ENCODE results near the gene GPC1. TPM values are rescaled to one million over a fixed set of nuclear protein-coding genes. Genes with fewer than 3 reads are reported as not detected.

The GPC1 gene
- total RNA-seq, 1 donor from 2014 or later: 14.2 TPM

DNA sequence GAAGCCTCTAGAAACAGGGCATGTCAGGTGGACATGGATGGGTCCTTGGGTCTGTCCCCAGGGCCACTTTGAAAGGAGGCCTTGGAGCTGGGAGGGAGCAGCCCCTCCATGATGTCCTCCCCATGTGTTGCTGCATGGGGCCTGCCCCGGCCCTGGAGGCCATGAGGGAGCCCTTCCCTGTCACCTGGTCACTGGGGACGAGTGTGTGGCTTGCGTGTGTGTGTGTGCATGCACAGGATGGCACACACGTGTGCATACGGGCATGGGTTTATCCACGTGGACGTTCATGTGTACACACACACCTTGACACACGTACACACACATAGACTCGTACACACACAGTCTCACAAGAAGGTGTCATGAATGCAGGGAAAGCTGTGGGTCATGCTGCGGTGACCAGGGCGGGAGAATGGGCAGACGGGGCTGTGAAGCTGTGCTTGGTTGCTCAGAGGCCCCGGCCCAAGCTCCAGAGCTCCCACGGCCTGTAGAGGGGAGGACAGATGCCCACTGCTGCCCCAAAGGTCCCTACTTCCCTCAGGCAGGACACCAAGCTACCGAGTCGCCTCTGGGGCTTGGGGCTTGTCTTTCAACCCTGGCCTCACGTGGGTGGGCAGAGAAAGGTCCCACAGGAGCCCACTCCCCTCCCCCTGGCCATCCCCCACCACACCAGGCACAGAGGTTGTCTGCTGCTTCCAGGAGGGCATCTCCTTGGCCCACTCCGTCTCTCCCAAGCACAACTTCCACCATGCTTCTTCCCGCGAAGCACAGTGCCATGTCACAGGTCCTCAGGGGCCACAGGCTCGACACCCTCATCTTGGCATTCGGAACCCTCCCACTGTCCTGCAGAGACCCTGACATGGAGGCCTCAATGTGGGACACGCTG is 42.3 kb upstream of the GPC1 start:
- Histone ChIP-seq H4K20me1 (ENCODE audit: low read depth) (no peaks in the 10 kb centered on the region), H3K79me2 (ENCODE audit: low read depth) (no peaks in the 10 kb centered on the region), H3K27me3 (no peaks in the 10 kb centered on the region), H3K27ac (no peak overlapping the region), H2AFZ (replicated peaks) (no peak overlapping the region), H3K4me1 (no peaks in the 10 kb centered on the region), H3K4me2 (no peak overlapping the region), H3F3A (ENCODE audit: low read depth) (no peaks in the 10 kb centered on the region), H3K36me3 (no peaks in the 10 kb centered on the region), H3K9me3 (ENCODE audit: low read depth) (no peaks in the 10 kb centered on the region), H3K9ac (no peak overlapping the region), H3K4me3 (no peak overlapping the region)
- no peaks in the 10 kb centered on the region for H3K36me3 Mint-ChIP-seq
- DNase-seq (ENCODE audit: low spot score): no peak
- H3K27me3 Mint-ChIP-seq (ENCODE audit: insufficient read depth, low read depth): peaks cover 9% of the 10 kb centered on the region
- no peak overlapping the region for H3K27ac Mint-ChIP-seq
- peaks cover 10% of the 10 kb centered on the region for H3K4me1 Mint-ChIP-seq
- no peaks in the 10 kb centered on the region for H3K9me3 Mint-ChIP-seq
- TF ChIP-seq EZH2 (IDR thresholded peaks at IDR 0.05): no peak
- no peak for TF ChIP-seq EZH2phosphoT487 (IDR thresholded peaks at IDR 0.05)
- TF ChIP-seq, protein P1, sequence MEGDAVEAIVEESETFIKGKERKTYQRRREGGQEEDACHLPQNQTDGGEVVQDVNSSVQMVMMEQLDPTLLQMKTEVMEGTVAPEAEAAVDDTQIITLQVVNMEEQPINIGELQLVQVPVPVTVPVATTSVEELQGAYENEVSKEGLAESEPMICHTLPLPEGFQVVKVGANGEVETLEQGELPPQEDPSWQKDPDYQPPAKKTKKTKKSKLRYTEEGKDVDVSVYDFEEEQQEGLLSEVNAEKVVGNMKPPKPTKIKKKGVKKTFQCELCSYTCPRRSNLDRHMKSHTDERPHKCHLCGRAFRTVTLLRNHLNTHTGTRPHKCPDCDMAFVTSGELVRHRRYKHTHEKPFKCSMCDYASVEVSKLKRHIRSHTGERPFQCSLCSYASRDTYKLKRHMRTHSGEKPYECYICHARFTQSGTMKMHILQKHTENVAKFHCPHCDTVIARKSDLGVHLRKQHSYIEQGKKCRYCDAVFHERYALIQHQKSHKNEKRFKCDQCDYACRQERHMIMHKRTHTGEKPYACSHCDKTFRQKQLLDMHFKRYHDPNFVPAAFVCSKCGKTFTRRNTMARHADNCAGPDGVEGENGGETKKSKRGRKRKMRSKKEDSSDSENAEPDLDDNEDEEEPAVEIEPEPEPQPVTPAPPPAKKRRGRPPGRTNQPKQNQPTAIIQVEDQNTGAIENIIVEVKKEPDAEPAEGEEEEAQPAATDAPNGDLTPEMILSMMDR (IDR thresholded peaks at IDR 0.05): no peak
- no peak overlapping the region for H3K4me3 Mint-ChIP-seq

DNA sequence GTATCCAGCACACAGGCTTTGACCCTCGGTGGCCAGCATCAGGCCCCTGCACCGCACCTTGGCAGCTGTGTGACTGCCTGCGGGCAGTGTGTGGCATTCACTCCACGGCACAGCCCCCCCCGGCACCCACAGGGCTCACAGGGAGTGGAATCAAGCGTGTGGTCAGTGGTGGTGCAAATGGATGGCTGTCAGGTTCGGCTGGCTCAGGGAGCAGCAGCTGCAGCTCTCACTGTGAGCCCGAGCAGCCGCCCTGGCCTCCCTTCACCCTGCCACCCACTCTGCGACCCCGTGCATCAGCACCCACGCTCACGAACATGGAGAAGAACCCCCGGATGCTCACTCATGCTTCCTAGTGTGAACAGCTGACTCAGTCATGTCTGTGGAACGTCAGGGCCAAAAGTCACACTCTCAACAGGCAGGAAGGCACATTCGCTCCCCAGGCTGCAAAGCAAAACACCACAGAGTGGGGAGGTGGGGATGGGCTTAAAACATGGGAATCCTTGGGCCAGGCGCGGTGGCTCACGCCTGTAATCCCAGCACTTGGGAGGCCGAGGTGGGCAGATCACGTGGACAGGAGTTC is 41.5 kb upstream of the GPC1 start:
- H3K36me3 Mint-ChIP-seq: no peaks in the 10 kb centered on the region
- TF ChIP-seq EZH2 (IDR thresholded peaks at IDR 0.05): no peak
- no peak for TF ChIP-seq EZH2phosphoT487 (IDR thresholded peaks at IDR 0.05)
- TF ChIP-seq, protein P1 (IDR thresholded peaks at IDR 0.05): no peak
- Histone ChIP-seq H3K27ac (no peak overlapping the region), H3K27me3 (no peaks in the 10 kb centered on the region), H3K79me2 (ENCODE audit: low read depth) (no peaks in the 10 kb centered on the region), H3K4me2 (no peak overlapping the region), H3K4me3 (no peak overlapping the region), H3K36me3 (no peaks in the 10 kb centered on the region), H4K20me1 (ENCODE audit: low read depth) (no peaks in the 10 kb centered on the region), H3K9me3 (ENCODE audit: low read depth) (no peaks in the 10 kb centered on the region), H3F3A (ENCODE audit: low read depth) (no peaks in the 10 kb centered on the region), H2AFZ (replicated peaks) (no peak overlapping the region), H3K9ac (no peak overlapping the region), H3K4me1 (no peaks in the 10 kb centered on the region)
- peaks cover 14% of the 10 kb centered on the region for H3K4me1 Mint-ChIP-seq
- DNase-seq (ENCODE audit: low spot score): no peak
- no peaks in the 10 kb centered on the region for H3K9me3 Mint-ChIP-seq
- H3K27ac Mint-ChIP-seq: no peak overlapping the region
- peaks cover 10% of the 10 kb centered on the region for H3K27me3 Mint-ChIP-seq (ENCODE audit: insufficient read depth, low read depth)
- H3K4me3 Mint-ChIP-seq: no peak overlapping the region

DNA sequence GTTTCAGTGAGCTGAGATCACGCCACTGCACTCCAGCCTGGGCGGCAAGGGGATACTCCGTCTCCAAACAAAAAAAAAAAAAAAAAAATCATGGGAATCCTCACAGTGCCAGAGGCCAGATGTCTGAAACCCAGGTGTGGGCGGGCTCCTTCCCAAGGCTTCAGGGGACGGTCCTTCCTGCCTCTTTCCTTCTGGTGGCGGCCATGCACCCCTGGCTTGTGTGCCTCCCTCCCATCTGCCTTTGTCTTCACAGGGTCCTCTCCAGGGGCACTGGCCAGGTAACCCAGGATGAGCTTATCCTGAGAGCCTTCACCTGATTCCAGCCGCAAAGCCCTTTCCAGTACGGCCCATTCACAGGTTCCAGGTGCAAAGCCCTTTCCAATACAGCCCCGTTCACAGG is 40.9 kb upstream of the GPC1 start:
- TF ChIP-seq EZH2 (IDR thresholded peaks at IDR 0.05) (no peak), EZH2phosphoT487 (IDR thresholded peaks at IDR 0.05) (no peak)
- H3F3A ChIP-seq (ENCODE audit: low read depth): no peaks in the 10 kb centered on the region
- no peak overlapping the region for H3K4me2 ChIP-seq
- H3K27ac Mint-ChIP-seq: no peak overlapping the region
- H2AFZ ChIP-seq (replicated peaks): no peak overlapping the region
- no peaks in the 10 kb centered on the region for H4K20me1 ChIP-seq (ENCODE audit: low read depth)
- H3K4me3 Mint-ChIP-seq: no peak overlapping the region
- H3K4me1 ChIP-seq: peaks cover 5% of the 10 kb centered on the region
- peaks cover 20% of the 10 kb centered on the region for H3K4me1 Mint-ChIP-seq
- H3K36me3 ChIP-seq: no peaks in the 10 kb centered on the region
- H3K9ac ChIP-seq: no peak overlapping the region
- H3K27ac ChIP-seq: no peak overlapping the region
- DNase-seq (ENCODE audit: low spot score): no peak
- no peaks in the 10 kb centered on the region for H3K36me3 Mint-ChIP-seq
- H3K9me3 Mint-ChIP-seq: no peaks in the 10 kb centered on the region
- H3K4me3 ChIP-seq: no peak overlapping the region
- peaks cover 10% of the 10 kb centered on the region for H3K27me3 Mint-ChIP-seq (ENCODE audit: insufficient read depth, low read depth)
- H3K79me2 ChIP-seq (ENCODE audit: low read depth): no peaks in the 10 kb centered on the region
- H3K27me3 ChIP-seq: no peaks in the 10 kb centered on the region
- H3K9me3 ChIP-seq (ENCODE audit: low read depth): no peaks in the 10 kb centered on the region

DNA sequence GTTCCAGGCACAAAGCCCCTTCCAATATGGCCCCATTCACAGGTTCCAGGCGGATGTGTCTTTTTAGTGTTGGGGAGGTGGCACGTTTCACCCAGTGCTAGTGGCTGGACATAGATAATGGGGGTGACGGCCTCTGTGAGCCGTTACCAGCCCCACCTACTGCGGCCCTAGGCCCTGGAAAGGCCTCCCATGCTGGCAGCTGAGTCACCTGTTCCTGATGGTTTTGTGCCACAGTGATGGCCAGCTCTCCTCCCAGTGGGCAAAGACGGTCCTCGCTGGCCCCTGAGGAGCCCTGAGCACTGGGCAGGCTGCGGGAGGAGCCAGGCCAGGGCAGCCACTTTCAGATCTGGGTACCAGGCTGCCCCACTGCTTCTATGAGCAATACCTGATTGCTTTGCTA is 40.0 kb upstream of the GPC1 start:
- H3K4me2 ChIP-seq: no peak overlapping the region
- Mint-ChIP-seq H3K4me1 (peaks cover 20% of the 10 kb centered on the region), H3K36me3 (no peaks in the 10 kb centered on the region), H3K27me3 (ENCODE audit: insufficient read depth, low read depth) (peaks cover 10% of the 10 kb centered on the region), H3K27ac (no peak overlapping the region), H3K4me3 (no peak overlapping the region), H3K9me3 (no peaks in the 10 kb centered on the region)
- no peaks in the 10 kb centered on the region for H3K36me3 ChIP-seq
- no peak for DNase-seq (ENCODE audit: low spot score)
- TF ChIP-seq EZH2phosphoT487 (IDR thresholded peaks at IDR 0.05) (no peak), EZH2 (IDR thresholded peaks at IDR 0.05) (no peak)
- TF ChIP-seq, protein P1 (IDR thresholded peaks at IDR 0.05): no peak
- H3F3A ChIP-seq (ENCODE audit: low read depth): no peaks in the 10 kb centered on the region
- H3K4me1 ChIP-seq: peaks cover 5% of the 10 kb centered on the region
- no peaks in the 10 kb centered on the region for H3K27me3 ChIP-seq
- no peaks in the 10 kb centered on the region for H4K20me1 ChIP-seq (ENCODE audit: low read depth)
- H3K4me3 ChIP-seq: no peak overlapping the region
- no peak overlapping the region for H2AFZ ChIP-seq (replicated peaks)
- H3K79me2 ChIP-seq (ENCODE audit: low read depth): no peaks in the 10 kb centered on the region
- no peak overlapping the region for H3K9ac ChIP-seq
- H3K27ac ChIP-seq: no peak overlapping the region
- H3K9me3 ChIP-seq (ENCODE audit: low read depth): no peaks in the 10 kb centered on the region

Data from neural progenitor cell (in vitro differentiated cells).